CD4-positive, alpha-beta T cell treated with Interleukin-15 for 1 hour (primary cell): Measurements from ENCODE around the gene DHRS1.

Experiments used
- DNase-seq: peaks from one replicate; pipeline ENCODE4 v3.0.0-alpha.2; 2020

The DHRS1 gene

GRCh38 chr14:24308342-24309124 lies 9.0 kb upstream of the DHRS1 start:
- no peak for DNase-seq

- DNase-seq = peak; percentile 63
Measured at GRCh38 chr14:24307575-24308341, 8.2 kb upstream of the DHRS1 start, which contains the start of gene CIDEB. CIDEB (minus strand) TSS chr14:24307977; CDS start chr14:24307858, 119 bp downstream.

GRCh38 chr14:24307156-24307574 lies 7.6 kb upstream of the DHRS1 start:
- no peak for DNase-seq

DNA sequence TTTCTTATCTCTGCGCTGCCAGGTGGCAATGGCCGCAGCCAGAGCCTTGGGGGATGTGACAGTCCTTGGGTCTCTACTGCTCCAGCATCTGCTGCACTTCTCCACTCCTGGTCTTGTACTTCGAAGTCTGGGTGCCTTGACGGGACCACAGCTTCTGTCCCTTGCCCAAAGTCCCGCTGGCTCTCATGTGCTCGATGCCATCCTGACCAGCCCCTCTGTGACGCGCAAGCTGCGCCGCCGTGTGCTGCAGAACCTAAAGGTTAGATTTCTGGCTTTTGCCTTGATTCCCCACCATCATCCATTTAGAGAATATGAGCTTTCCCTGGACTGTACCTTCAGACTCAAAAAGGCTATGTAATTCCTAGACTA lies 4.4 kb upstream of the DHRS1 start:
- DNase-seq = no peak

- no peak for DNase-seq
Measured at GRCh38 chr14:24300326-24300980, 873 bp upstream of the DHRS1 start.

DNA sequence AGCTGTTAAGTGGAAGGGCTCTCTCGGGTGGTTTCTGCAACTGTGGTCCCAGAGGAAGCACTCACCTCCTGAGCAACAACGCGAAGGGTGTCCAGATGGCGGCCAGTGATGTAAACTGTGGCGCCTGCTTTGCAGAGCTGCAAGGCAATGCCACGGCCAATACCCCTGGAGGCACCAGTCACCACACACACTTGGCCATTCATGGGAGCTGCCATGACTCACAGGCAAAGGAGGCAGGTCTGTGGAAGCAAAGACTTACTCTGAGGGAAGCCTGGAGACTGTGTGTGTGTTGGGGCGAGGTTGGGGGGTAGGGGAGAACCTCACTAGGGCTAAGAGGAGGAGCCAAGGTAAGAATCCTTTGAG lies 707 bp downstream of the DHRS1 start:
- DNase-seq = no peak

DNA sequence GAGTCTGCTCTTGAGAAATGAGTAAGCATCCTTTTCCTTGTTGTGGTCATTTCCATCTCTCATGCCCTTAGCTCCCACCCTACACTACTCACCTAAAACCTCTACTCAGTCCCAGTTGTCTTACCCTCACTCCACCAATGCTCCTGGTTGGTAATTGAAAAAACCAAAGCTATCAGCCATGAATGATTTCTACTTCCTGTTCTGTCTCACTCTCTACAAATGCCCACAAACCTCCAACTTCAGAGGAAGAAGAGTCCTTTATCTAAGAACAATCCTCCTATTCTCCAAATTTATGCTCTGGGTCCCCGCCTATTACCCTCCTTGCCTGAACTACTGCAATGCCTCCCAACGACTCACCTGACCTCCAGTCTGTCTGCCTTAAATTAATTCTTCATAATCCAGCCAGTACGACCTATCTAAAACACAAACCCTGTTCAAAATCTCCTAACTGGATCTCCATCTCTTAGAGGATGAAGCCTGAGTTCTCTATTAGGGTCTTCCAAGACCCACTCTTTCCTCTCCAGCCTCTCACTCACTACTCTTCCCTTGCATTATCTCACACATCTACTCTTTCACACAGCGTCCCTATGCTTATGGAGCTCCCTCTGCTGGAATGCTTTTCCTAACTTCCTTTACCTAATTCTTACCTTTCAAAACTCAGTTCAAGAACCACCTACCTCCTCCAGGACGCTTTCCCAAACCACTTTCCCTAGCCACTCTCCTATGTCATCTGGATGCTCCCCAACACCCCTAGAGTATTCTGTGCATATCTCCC lies 2.2 kb downstream of the DHRS1 start:
- no peak for DNase-seq

- peak; percentile 80 for DNase-seq
Measured at GRCh38 chr14:24296341-24297157, 3.0 kb downstream of the DHRS1 start.

- no peak for DNase-seq
Measured at GRCh38 chr14:24293525-24293924, 6.1 kb downstream of the DHRS1 start.

DNA sequence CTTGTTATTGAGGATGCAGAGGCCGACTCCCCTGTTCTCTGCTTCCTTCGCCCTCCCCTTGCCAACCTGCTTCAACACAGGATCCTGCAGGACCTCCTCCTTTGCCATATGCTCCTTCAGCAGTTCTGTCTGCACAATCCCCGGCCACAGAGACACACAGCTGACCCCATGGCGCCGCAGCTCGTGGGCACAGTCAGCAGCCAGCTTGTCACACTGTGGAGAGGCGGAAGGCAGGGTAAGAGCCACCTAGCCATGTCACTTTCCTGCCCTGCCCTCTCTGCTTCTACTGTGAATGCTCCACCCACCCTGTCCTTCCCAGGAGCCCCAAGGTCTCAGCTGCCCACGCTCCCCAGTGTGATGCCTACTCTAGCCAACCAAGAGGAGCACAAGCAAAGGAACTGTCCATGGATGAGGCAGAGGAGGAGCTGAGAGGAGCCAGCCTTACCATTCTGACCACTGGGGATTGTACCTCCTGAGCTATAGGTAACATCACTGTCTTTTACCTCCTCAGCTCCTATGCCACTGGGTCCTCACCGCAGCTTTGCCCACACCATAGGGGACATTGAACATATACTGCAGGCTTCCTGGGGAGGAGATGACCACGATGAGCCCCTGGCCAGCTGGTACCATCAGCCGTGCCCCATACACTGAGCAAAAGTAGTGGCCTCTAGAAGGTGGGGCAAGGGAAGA lies 7.3 kb downstream of the DHRS1 start:
- DNase-seq = no peak

- no peak for DNase-seq
Measured at GRCh38 chr14:24291446-24292117, 8.0 kb downstream of the DHRS1 start.

GRCh38 chr14:24290746-24291145 lies 8.8 kb downstream of the DHRS1 start:
- DNase-seq = no peak

DNA sequence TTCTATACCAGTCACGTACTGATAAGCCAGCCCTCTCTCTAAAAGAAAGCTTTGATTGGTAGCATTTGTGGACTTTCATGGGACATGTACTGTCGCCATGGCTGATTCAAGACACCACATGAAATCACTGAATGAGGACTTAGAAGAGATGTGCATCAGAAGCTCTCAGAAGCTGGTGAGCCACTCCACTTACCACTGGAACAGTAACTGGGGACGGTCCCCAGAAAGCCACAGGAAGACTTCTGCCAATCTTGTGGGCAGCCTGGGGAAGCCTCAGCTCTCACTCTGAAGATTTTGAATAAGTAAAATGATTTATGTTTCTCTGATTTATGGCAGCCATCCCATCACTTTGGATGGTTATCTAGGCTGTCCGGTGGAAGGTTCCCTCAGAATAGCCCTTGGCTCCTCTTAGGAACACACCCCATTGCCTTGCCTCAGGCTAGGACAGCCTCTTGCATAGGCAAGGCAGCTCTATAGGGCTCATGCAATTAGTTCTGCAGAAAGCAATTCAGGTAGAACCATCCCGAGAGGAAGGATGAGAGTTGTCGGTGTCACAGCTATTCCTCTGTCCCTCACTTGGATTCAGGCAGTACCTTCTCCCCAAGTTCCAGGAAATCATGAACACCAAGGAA lies 9.8 kb downstream of the DHRS1 start:
- no peak for DNase-seq

DNA sequence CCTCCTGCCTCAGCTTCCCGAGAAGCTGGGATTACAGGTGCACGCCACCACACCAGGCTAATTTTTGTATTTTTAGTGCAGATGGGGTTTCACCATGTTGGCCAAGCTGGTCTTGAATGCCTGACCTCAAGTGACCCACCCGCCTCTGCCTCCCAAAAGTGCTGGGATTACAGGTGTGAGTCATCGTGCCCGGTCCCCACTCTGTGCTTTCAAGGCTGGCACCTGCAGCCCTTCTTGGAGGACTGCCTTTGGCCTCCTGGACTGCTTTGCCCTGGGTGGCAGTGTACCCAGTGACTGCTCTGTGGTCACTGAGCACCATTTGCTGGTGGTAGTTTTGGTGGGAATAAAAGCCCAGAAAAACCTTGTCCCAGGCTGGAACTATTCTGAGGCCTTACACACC lies 12.6 kb downstream of the DHRS1 start:
- DNase-seq = no peak

GRCh38 chr14:24285351-24285750 lies 14.2 kb downstream of the DHRS1 start:
- DNase-seq = no peak

- no peak for DNase-seq
Measured at GRCh38 chr14:24284501-24285035, 15.0 kb downstream of the DHRS1 start.

DNA sequence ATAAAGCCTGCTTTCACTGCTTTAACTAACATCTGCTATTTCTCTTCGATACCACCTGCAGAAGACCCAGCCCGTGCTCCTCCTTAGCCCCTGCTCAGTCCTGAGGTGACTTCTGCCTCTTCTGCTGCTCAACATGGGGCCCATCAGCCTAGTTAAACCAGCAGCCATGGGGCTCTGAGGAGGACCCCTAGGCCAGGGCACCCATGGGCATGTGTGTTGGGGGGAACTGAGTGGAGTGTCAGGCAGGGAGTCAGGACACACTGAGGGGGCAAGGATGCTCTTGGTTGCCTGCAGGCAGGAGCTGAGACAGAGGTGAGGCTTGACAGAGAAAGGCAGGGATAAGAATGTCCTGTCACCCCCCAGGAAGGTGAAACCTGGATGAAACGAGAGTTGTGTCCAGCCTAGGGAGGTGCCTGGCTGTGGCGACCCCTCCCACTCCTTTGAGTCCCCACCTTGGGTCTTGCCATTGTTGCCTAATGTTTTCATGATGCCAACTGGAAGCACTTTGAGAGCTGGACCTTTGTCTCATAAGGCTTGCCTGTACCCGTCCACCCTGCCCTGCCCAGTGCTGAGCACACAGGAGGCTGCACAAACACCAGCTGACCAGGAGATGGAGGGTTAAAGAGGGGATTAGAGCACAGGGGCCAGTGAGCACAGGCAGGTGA lies 15.7 kb downstream of the DHRS1 start:
- no peak for DNase-seq

GRCh38 chr14:24282736-24283135 lies 16.8 kb downstream of the DHRS1 start:
- DNase-seq = no peak

DNA sequence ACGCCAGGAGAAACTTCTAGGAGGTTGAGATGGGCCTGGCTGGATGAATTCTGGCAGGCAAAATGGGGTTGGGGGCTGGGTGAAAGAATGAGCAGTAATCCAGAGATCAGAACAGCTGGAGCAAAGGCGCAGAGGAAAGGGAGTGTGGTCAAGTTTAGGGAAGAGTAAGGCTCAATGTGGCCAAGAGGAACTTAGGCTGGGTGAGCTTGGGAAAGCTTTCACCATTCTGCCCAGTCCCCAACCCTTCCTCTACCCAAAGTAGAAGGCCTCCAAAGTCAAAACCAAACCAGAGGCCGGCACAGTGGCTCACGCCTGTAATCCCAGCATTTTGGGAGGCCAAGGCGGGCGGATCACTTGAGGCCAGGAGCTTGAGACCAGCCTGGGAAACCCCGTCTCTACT lies 17.9 kb downstream of the DHRS1 start:
- DNase-seq = no peak
